GM19193 (cell line): ENCODE data around the gene OSBPL1A.

Source experiments
- POLR2A ChIP-seq: IDR thresholded peaks from 4 replicates; pipeline ENCODE4 v1.6.1; 2011; ENCODE audit not compliant: insufficient read depth, insufficient read length; ENCODE audit errors: extremely low read depth

Gene OSBPL1A

DNA sequence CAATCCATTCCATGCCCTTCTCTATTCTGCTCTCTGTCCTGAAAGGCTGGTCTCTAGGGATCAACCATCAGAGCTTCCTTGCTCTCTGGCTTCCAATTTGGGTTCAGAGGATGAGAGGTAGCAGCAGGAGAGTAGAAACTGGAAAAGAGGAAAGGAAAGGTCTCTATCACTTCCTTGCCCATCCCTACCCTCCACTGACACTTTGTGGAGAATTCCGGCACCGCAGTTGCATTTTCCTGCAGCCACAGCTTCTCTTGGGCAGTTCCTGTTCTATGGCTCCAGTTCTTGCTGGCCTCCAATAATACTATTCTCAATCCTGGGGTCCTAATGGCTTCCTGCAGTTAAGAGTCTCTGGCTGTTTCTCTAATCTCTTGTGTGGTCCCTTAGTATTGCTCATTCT lies 15.5 kb upstream of the OSBPL1A start:
- no peak for TF ChIP-seq POLR2A

DNA sequence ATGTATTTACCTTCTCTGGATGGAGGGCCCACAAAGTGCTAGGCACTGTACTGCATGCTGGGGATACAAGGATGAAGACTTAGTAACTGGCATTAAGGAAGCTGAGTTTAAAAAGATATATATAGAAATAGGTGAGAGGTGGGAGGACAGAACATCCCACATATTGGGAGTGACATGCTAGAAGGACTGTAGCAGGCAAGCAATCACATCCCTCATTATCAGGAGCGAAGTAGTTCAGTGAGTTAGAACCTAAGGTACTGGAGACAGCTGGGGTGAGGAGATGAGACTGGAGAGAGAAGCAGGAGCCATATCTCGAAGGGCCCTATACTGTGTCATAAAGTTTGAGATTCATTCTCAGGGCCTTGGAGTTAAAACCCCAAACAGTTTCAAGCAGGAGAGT lies 10.9 kb upstream of the OSBPL1A start:
- TF ChIP-seq POLR2A: no peak

DNA sequence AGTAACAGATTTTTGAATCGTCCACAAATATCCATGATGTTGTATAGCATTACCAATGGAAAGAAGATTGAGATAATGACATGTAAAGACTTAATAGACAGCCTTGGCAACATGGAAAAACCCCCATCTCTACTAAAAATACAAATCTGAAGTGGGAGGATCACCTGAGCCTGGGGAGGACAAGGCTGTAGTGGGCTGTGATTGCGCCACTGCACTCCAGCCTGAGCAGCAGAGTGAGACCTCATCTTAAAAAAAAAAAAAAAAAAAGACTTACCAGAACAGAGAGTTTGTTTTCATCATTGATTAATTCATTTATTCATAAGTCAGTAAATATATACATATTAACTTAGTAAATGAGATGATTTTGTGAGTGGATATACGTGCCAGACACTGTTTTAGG lies 7.0 kb upstream of the OSBPL1A start:
- TF ChIP-seq POLR2A: no peak

DNA sequence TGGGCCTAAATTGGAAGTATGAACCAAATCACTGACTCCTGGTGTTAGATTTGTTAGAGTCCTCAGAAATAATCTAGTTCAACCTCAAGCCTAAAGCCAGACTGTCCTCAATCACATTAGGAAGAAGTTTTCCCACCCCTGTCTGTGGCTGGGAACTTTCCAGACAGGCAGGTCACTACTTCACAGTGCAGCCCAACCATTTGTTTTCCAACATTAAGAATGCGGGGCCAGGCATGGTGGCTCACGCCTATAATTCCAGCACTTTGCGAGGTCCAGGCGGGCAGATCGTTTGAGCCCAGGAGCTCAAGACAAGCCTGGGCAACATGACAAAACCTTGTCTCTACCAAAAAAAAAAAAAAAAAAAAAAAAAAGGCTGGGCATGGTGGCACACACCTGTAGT lies 5.5 kb upstream of the OSBPL1A start:
- TF ChIP-seq POLR2A: no peak

DNA sequence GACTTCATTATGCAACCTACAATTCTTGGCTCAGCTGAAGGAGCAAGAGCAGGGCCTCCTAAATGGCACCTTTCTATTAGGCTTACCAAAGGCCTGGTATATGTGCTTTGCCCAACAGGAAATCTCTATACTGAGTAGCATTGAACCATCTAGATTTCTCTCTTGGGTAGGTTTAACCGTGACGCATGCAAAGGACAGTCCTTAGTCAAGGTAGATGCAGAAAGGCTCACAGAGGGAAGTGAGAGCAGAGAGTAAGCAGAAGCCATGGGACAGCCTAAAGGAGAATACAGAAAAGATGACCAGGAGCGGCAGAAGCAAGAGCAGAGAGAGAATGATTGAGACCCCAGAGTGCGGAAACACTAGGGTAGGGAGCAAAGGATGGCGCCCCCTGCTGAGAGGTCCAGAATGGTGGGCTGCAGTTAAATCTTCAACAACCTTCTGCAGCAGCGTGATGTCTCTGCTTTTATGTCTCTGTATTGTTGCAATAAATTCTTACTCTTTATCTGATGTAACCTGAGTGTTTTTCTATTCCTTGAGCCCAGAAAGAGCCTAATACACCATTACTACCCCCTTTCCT lies 4.7 kb upstream of the OSBPL1A start:
- TF ChIP-seq POLR2A: no peak

DNA sequence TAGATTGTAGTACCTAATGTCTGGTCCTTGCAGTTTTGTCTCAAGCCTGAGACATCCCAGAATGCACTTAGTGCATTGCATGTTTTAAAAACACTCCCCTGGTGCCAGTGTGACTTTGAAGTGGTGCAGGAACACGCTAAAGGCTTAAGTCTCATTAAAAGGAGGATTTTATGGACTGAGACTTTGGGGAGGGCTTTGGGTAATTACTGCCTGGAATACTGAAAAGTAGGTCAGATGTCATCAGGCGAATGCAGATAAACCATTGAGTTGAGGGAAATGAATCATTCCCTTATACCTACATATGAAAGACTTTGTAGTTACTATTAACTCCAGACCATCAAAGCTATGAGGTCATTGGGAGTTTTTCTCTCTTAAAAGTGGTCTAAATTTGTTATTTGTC lies 3.0 kb upstream of the OSBPL1A start:
- no peak for TF ChIP-seq POLR2A

DNA sequence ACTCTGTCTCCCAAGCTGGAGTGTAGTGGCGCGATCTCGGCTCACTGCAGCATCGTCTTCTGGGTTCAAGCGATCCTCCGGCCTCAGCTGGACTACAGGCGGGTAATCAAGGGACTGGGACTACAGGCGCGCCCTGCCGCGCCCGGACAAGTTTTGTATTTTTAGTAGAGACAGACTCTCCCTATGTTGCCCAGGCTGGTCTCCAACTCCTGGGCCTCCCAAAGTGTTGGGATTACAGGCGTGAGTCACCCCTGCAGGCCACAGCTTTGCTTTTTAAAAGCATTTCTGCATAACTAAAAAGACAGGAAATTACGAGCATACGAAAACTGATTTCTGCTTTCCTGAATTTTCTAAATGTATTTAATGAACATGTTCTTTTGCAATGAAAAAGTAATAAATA lies 916 bp upstream of the OSBPL1A start:
- TF ChIP-seq POLR2A: no peak

DNA sequence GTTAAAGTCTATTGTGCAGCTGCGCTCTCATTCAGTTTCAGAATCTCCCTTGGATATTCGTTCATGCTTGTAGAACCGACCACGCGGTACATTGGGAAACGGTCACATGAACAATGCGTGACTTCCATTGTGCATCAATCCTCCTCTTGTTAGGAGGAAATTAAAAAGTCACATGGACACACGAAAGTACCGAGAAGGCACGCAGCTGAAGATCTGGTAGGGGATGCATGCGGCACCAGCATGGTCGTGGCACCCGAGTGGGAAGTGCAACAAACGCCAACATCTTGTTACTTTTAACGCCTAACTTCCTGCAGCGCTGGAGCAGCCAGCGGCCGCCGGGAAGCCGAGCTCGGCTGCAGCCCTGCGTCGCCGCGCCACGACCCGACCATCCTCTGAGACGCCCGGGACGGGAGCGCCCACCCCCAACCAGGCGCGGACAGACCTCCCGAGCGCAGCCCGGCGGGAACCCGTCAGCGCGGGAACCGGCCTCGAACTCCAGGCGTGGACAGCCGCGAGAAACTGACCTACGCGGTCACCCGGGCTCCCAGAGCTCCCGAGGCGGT lies 412 bp downstream of the OSBPL1A start:
- no peak for TF ChIP-seq POLR2A

DNA sequence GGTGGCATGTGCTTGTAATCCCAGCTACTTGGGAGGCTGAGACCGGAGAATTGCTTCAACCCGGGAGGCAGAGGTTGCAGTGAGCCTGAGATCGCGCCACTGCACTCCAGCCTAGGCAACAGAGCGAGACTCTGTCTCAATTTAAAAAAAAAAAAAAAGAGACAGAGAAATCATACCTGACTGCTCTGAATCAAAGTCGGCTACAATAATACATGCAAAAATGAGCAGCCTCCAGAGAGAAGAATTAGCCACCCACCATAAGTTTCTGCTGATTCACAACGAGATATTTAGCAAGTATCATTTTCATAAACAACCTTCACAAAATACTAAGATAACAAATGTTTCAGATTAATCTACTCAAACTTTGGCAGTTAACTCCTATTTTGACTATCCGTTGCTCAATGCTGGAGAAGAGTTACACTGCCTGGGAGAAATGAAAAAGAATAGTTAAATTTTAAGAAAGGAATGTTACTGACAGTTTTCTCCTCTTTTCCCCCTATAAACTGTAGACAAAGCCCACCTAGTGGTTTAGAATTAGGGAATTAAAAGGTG lies 1.5 kb downstream of the OSBPL1A start:
- no peak for TF ChIP-seq POLR2A

DNA sequence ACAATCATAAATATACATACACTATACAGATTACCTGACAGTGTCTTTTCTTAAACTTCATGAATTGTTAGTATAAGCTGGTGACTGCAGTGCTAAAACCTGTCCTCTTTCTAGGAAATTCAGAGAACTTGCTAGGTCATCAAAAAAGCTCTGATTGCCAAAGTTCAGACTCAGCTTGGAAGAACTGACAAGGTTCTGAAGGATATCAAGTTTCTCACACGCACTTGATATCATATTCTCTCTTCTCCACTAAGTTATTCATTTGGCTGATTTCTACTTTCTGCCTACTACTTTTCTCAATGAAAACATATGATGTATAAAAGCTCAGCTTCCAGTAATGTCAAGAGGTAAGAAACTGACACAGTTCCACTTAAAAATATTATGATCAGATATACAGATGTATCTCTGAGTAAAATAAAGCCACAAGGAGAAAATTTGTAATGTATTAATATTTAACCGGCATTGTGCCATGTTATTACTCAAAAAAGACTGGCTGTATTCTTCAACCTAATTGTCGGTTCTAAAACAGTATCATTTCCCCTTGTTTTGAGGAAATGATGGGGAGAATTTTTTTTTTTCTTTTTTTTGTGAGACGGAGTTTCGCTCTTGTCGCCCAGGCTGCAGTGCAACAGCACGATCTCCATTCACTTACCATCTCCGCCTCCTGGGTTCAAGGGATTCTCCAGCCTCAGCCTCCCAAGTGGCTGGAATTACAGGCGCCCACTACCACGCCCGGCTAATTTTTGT lies 2.4 kb downstream of the OSBPL1A start:
- no peak for TF ChIP-seq POLR2A

DNA sequence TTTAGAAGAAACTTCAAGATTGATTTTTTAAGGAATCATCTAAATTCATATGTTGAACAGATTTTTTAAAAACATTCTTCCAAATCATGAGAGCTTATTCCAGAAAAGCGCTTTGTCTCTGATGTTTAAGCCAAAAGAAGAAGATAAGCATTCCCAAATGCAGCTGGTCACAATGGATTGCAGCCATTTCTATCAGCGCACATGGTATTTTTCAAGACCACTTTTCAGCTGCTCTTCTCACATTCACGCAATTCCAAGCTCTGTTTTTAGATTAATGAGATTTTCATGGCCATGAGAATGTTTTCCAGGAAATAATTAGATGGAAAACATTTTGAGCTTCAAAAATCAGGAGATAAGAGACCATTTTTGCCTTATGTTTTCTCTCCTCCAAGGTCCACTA lies 8.7 kb downstream of the OSBPL1A start:
- TF ChIP-seq POLR2A: no peak

DNA sequence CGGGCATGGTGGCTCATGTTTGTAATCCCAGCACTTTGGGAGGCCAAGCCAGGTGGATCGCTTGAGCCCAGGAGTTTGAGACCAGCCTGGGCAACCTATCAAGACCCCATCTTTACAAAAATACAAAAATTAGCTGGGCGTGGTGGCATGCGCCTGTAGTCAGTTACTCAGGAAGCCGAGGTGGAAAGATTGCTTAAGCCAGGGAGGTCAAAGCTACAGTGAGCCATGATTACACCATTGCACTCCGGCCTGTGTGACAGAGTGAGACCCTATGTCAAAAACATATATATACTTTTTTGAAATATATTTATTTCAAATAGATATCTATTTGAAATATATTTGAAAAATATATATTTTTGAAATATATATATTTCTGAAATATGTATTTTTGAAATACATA lies 10.9 kb downstream of the OSBPL1A start:
- no peak for TF ChIP-seq POLR2A

DNA sequence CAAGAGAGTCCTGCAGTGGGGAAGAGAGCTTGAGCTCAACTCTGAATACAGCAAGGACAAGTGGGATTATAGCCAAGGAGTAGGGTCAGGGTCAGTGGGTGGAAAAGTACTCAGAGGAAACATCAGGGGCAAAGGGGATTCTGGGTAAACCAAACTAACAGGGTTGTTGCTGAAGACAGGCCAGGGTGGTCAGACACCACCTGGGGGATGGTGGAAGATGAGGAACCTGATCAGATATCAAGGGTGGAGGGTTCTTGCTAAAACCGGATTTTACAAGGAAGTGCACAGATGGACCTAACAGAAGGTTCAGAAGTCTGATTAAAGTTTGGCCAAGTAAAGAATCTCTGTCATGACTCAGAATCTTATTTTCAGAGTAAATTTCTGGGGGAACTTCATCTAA lies 16.5 kb downstream of the OSBPL1A start:
- no peak for TF ChIP-seq POLR2A

DNA sequence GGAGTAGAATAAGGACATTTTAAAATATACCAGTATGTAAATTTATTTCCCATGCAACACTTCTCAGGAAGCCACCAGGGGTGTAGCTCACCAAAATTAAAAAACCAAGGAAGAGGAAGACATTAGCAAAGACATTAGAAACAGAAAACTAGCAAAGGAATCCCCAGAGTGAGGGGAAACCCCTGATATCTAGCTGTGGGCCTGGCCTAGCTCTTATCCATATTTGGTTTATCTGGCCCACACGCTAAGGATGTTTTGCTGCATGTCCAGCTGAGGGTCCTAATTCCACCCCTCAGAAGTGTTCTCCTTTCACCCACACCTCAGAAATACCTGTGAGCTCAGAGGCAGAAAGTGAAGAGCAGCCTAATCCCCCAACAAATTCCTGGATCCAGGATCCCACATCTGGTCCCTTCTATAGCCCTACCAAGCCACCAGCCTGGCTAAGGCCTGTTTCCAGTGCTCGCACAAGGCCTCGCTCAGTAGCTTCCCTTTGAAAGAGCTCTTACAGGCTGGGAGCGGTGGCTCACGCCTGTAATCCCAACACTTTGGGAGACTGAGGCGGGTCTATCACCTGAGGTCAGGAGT lies 17.4 kb downstream of the OSBPL1A start:
- TF ChIP-seq POLR2A: no peak

DNA sequence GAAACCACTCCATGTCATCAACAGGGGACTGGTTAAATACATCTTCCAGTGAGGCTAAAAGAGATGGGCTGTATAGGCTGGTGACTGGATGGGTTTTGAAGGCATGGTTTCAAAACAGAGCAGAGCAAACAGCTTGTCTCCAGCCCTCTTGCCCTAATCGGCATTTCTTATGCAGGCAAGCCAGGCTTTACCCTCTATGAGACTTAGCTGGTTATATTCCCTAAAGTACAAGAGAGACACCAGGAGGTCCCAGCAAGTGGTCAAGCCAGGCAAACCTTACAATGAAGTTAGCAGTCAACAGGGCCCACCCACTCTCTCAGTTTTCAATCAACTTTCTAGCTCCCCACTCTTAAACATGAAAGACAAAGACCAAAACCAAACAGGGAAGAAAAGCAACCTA lies 19.0 kb downstream of the OSBPL1A start:
- no peak for TF ChIP-seq POLR2A

DNA sequence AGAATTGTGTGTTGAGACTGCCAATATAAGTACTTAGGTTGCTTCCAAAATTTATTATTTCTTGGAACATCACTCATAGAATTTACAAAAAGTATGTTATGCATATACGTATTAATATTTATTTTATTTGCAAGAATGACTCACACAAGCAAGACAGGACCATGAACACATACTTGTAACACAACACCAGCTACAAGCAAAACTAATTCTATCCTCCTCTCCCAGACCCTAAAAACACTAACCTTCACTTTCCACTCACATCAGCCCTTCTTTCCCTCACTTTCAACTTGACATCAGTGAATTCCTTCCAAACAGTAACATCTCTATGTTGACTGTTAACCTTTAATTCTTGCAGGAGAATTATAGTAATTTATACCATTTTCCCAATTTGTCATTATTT lies 24.3 kb downstream of the OSBPL1A start:
- no peak for TF ChIP-seq POLR2A
